ENCODE data around the gene NADK2.

DNA sequence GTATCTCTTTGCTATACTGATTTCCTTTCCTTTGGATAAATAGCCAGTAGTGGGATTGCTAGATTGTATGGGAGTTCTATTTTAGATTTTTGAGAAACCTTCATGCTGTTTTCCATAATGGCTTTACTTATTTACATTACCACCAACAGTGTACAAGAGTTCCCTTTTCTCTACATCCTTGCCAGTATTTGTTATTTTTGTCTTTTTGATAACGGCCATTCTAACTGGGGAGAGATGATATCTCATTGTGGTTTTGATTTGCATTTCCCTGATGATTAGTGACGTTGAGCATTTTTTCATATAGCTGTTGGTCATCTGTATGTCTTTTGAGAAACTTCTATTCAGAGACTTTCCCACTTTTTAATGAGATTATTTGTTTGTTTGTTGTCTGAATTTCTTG is 25.8 kb downstream of the NADK2 start:
- TF ChIP-seq, protein P1, sequence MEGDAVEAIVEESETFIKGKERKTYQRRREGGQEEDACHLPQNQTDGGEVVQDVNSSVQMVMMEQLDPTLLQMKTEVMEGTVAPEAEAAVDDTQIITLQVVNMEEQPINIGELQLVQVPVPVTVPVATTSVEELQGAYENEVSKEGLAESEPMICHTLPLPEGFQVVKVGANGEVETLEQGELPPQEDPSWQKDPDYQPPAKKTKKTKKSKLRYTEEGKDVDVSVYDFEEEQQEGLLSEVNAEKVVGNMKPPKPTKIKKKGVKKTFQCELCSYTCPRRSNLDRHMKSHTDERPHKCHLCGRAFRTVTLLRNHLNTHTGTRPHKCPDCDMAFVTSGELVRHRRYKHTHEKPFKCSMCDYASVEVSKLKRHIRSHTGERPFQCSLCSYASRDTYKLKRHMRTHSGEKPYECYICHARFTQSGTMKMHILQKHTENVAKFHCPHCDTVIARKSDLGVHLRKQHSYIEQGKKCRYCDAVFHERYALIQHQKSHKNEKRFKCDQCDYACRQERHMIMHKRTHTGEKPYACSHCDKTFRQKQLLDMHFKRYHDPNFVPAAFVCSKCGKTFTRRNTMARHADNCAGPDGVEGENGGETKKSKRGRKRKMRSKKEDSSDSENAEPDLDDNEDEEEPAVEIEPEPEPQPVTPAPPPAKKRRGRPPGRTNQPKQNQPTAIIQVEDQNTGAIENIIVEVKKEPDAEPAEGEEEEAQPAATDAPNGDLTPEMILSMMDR (IDR thresholded peaks at IDR 0.05; ENCODE audit: low read length) = no peak
- no peak for TF ChIP-seq EZH2phosphoT487 (IDR thresholded peaks at IDR 0.05; ENCODE audit: low read length)

All from MM.1S (cell line).